Glomerular visceral epithelial cell (primary cell): ENCODE data around the gene GXYLT1.
A peak's percentile ranks its signal among the peaks of the same experiment; 100 is the strongest.
"Not testable (repeated sequence)": the region's sequence is repeated elsewhere in the genome, so short reads cannot be mapped to it uniquely, and the experiment has no call there.

Experiments used
- DNase-seq: peaks from one replicate; pipeline ENCODE4 v3.0.0-alpha.2; 2016; ENCODE audit errors: extremely low spot score

The GXYLT1 gene

DNA sequence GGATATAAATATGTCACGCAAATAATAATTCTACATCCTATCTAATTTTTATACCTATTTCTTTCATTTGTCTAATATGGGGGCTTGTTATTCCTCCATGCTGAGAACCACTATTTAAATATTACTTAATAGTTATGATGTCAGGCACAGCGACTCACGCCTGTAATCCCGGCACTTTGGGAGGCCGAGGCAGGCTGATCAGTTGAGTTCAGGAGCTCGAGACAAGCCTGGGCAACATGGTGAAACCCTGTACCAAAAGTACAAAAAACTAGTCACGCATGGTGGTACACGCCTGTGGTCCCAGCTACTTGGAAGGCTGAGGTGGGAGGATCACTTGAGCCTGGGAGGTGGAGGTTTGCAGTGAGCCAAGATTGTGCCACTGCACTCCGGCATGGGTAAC, 45.2 kb downstream of the GXYLT1 start:
- no peak for DNase-seq

DNA sequence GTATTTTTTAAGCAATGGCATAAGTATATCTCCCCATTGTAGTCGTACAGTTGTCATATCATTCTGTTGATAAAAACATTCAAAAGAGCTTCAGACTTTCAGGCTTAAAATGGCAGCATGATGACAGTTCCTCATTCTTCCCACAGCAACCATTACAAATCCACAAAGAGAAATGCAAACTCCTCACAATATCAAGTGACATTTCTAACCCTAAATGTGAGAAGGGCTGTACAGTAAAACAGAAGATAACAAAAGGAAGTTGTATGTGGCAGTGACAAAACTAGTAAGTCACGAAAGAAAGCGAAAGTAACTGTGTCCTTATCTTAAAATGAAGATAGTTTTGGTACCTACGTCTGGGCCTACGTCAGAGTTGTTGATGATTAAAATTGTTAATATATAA, 46.7 kb downstream of the GXYLT1 start:
- DNase-seq, result no peak

GRCh38 chr12:42094277-42094676, 50.4 kb downstream of the GXYLT1 start:
- peak; percentile 39 for DNase-seq

GRCh38 chr12:42091769-42092168, 52.9 kb downstream of the GXYLT1 start:
- no peak for DNase-seq

DNA sequence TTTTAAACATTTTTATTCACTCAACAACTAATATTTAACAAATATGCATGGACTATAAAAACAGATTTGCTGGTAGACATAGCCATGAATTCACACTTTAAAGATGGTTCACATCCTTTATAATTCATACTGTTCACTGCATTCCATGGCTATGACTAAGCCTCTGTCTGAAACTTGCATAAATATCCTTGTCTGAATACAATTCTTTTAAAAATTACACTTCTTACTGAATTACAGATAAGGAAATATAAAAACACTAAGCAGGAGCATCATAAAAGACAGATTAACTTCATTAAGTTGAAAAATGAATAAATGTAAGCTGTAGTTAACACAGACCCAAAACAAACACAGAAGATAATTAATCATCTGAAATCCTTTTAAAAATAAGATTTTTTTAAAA, 53.8 kb downstream of the GXYLT1 start:
- DNase-seq, result peak; percentile 9

DNA sequence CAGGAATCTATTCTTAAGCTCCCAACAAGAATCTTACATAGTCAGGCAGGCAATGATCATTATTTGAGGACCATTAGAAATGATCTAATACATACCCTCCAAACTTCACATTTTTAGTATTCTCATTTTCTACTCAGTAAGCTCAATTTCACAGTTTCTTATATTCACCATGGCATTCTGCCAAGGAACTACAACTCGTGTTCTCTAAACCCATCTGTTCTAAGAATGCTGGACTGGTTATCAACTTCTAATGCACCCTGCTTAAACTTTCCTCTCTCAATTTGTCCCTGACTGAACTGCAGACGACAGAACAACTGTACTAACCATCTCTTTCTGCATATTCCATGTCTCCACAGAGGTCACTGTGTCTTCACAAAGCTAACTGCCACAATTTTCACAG, 58.6 kb downstream of the GXYLT1 start:
- DNase-seq, result no peak

- no peak for DNase-seq
Measured at GRCh38 chr12:42085594-42085993, 59.1 kb downstream of the GXYLT1 start.

GRCh38 chr12:42084522-42084921, 60.2 kb downstream of the GXYLT1 start:
- DNase-seq, result no peak

DNA sequence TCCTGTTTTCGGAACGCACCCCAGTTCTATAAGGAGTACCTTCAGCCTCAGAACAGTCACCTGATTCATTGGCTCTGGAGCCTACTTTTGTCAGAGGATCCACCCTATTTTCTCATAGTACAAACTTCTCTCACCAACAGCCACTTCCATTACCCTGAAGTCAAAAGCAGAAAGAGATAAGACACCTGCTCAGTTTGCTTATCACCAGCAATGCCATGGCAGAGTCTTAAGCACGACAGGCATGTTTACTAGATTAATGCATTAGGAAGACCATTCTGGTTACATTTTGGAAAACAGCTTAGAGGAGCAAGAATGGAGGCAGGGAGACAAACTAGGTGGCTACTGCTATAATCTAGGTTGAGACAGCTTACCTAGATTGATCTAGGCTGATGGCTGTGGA, 67.7 kb downstream of the GXYLT1 start:
- no peak for DNase-seq

- DNase-seq, result no peak
Measured at GRCh38 chr12:42070036-42070435, 74.6 kb downstream of the GXYLT1 start.

DNA sequence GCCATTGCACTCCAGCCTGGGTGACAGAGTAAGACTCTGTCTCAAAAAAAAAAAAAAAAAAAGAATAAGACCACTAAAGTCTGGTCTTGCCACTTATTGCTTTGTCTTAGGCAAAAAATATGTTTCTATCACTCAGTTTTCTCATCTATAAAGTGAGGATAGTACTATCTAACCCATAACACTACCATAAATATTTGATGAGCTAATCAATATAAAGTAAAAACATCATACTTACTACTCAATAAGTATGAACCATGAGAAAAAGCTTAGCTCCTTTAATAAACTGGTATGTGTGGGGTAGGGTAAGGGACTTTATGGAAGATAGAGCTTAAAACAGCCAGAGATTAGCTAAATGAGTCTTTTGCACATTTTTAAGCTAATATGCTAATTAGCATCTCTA, 85.5 kb downstream of the GXYLT1 start:
- DNase-seq, result no peak

GRCh38 chr12:42056130-42056529, 88.5 kb downstream of the GXYLT1 start:
- no peak for DNase-seq

DNA sequence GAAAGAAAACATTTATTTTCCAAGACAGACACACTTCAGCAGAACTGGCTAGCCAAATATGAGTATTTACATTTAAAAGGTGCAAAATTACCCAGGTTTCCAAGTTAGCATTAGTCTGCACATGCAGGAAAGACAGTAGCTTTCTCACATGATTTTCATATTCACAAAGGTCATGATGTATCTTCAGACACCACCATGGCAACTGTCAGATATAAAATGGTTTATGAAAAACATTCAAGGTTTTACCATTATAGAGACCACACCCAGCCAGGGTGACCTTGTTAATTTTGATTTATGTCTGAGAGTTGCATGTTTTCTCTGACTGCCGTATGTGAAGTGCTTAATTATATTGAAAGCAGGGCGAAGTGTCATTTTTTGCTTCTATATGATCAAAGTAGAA, 91.2 kb downstream of the GXYLT1 start:
- no peak for DNase-seq

- DNase-seq, result not testable (repeated sequence)
Measured at GRCh38 chr12:42048980-42049379, 95.7 kb downstream of the GXYLT1 start.

DNA sequence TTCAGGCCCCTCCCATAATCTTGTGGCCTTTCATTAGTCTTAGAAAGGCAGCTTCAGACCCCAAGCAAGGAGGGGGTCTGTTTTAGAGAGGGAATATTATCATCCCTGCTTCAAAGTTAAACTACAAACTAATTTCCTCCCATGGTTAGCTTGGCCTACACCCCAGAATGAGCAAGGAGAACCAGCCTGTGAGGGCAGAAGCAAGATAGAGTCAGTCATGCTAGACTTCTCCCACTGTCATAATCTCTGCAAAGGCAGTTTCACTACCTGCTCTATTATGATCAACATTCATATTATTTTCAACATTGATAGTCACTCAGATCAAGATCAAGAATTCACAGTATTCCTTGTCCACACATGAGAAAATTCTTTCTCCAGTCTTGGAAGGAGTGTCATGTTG, 105.1 kb downstream of the GXYLT1 start:
- DNase-seq, result no peak

- no peak for DNase-seq
Measured at GRCh38 chr12:42039176-42039575, 105.5 kb downstream of the GXYLT1 start.

- DNase-seq, result no peak
Measured at GRCh38 chr12:42031847-42032564, 112.7 kb downstream of the GXYLT1 start.
